Measurements from ENCODE around the gene FGFRL1. TPM values are rescaled to one million over a fixed set of nuclear protein-coding genes. Genes with fewer than 3 reads are reported as not detected.
A peak's percentile ranks its signal among the peaks of the same experiment; 100 is the strongest.

Gene FGFRL1
- total and polyA plus RNA-seq, 2 of the 13 experiments (the other 11 are each of a cell fraction or from before 2014, with no cell fraction given) = 19.1 to 30.6 TPM

DNA sequence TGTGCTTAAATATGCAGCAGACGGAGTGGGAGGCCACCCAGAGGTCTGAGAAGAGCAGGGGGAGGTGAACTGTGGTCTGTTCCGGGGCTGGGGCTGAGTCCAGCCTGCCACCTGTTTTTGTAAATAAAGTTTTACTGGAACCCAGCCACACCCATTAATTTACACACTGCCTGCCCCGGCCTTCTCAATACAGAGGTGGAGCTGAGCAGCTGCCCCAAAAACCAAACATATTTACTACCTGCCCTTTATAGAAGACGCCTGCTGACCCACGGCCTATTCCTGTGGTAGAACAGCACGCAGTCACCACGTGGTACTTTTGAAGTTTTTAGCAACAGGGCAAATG lies 45.9 kb downstream of the FGFRL1 start (continued):
- TF ChIP-seq, protein P1, sequence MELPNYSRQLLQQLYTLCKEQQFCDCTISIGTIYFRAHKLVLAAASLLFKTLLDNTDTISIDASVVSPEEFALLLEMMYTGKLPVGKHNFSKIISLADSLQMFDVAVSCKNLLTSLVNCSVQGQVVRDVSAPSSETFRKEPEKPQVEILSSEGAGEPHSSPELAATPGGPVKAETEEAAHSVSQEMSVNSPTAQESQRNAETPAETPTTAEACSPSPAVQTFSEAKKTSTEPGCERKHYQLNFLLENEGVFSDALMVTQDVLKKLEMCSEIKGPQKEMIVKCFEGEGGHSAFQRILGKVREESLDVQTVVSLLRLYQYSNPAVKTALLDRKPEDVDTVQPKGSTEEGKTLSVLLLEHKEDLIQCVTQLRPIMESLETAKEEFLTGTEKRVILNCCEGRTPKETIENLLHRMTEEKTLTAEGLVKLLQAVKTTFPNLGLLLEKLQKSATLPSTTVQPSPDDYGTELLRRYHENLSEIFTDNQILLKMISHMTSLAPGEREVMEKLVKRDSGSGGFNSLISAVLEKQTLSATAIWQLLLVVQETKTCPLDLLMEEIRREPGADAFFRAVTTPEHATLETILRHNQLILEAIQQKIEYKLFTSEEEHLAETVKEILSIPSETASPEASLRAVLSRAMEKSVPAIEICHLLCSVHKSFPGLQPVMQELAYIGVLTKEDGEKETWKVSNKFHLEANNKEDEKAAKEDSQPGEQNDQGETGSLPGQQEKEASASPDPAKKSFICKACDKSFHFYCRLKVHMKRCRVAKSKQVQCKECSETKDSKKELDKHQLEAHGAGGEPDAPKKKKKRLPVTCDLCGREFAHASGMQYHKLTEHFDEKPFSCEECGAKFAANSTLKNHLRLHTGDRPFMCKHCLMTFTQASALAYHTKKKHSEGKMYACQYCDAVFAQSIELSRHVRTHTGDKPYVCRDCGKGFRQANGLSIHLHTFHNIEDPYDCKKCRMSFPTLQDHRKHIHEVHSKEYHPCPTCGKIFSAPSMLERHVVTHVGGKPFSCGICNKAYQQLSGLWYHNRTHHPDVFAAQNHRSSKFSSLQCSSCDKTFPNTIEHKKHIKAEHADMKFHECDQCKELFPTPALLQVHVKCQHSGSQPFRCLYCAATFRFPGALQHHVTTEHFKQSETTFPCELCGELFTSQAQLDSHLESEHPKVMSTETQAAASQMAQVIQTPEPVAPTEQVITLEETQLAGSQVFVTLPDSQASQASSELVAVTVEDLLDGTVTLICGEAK (IDR thresholded peaks at IDR 0.05) = peak; percentile 76
- TF ChIP-seq, protein P1 (CRISPR knock-in tag; IDR thresholded peaks at IDR 0.05) = peak; percentile 99
- no peak for TF ChIP-seq ZBTB20 (CRISPR knock-in tag; IDR thresholded peaks at IDR 0.05; ENCODE audit: borderline replicate concordance, low read depth)
- no peak for TF ChIP-seq HNRNPUL1 (IDR thresholded peaks at IDR 0.05; ENCODE audit: low read depth, low read length)
- no peak for TF ChIP-seq IRX3 (CRISPR knock-in tag; IDR thresholded peaks at IDR 0.05; ENCODE audit: borderline replicate concordance, low read depth)
- no peak for TF ChIP-seq TARDBP (CRISPR knock-in tag; IDR thresholded peaks at IDR 0.05)
- no peak for TF ChIP-seq NPAS2 (CRISPR knock-in tag; IDR thresholded peaks at IDR 0.05; ENCODE audit: borderline replicate concordance)
- TF ChIP-seq MIER2 (CRISPR knock-in tag; IDR thresholded peaks at IDR 0.05) = no peak
- TF ChIP-seq ZNF263 (CRISPR knock-in tag; IDR thresholded peaks at IDR 0.05) = no peak
- no peak for TF ChIP-seq ZNF549 (CRISPR knock-in tag; IDR thresholded peaks at IDR 0.05)
- TF ChIP-seq, protein P2, sequence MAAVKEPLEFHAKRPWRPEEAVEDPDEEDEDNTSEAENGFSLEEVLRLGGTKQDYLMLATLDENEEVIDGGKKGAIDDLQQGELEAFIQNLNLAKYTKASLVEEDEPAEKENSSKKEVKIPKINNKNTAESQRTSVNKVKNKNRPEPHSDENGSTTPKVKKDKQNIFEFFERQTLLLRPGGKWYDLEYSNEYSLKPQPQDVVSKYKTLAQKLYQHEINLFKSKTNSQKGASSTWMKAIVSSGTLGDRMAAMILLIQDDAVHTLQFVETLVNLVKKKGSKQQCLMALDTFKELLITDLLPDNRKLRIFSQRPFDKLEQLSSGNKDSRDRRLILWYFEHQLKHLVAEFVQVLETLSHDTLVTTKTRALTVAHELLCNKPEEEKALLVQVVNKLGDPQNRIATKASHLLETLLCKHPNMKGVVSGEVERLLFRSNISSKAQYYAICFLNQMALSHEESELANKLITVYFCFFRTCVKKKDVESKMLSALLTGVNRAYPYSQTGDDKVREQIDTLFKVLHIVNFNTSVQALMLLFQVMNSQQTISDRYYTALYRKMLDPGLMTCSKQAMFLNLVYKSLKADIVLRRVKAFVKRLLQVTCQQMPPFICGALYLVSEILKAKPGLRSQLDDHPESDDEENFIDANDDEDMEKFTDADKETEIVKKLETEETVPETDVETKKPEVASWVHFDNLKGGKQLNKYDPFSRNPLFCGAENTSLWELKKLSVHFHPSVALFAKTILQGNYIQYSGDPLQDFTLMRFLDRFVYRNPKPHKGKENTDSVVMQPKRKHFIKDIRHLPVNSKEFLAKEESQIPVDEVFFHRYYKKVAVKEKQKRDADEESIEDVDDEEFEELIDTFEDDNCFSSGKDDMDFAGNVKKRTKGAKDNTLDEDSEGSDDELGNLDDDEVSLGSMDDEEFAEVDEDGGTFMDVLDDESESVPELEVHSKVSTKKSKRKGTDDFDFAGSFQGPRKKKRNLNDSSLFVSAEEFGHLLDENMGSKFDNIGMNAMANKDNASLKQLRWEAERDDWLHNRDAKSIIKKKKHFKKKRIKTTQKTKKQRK (IDR thresholded peaks at IDR 0.05; ENCODE audit: low read length) = no peak
- no peak for TF ChIP-seq ZFY (CRISPR knock-in tag; IDR thresholded peaks at IDR 0.05)
- TF ChIP-seq ZNF331 (CRISPR knock-in tag; IDR thresholded peaks at IDR 0.05) = no peak
- no peak for TF ChIP-seq ZNF431 (CRISPR knock-in tag; IDR thresholded peaks at IDR 0.05; ENCODE audit: borderline replicate concordance, low read depth)
- no peak for TF ChIP-seq ZNF792 (CRISPR knock-in tag; IDR thresholded peaks at IDR 0.05)
- TF ChIP-seq, protein P3, sequence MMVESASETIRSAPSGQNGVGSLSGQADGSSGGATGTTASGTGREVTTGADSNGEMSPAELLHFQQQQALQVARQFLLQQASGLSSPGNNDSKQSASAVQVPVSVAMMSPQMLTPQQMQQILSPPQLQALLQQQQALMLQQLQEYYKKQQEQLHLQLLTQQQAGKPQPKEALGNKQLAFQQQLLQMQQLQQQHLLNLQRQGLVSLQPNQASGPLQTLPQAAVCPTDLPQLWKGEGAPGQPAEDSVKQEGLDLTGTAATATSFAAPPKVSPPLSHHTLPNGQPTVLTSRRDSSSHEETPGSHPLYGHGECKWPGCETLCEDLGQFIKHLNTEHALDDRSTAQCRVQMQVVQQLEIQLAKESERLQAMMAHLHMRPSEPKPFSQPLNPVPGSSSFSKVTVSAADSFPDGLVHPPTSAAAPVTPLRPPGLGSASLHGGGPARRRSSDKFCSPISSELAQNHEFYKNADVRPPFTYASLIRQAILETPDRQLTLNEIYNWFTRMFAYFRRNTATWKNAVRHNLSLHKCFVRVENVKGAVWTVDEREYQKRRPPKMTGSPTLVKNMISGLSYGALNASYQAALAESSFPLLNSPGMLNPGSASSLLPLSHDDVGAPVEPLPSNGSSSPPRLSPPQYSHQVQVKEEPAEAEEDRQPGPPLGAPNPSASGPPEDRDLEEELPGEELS (CRISPR knock-in tag; IDR thresholded peaks at IDR 0.05) = peak; percentile 26; the same call in 1 of the 2 replicates
- TF ChIP-seq, protein P4, sequence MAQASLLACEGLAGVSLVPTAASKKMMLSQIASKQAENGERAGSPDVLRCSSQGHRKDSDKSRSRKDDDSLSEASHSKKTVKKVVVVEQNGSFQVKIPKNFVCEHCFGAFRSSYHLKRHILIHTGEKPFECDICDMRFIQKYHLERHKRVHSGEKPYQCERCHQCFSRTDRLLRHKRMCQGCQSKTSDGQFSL (CRISPR knock-in tag; IDR thresholded peaks at IDR 0.05) = no peak
- no peak for TF ChIP-seq POGZ (CRISPR knock-in tag; IDR thresholded peaks at IDR 0.05)

Data from HepG2 (cell line).